Right renal pelvis (tissue), 4 donors: ENCODE results near the gene ENTR1. TPM values are rescaled to one million over a fixed set of nuclear protein-coding genes. Genes with fewer than 3 reads are reported as not detected.

Source experiments
- DNase-seq, 4 donors: peaks; one replicate each; pipeline ENCODE4 v3.0.0-alpha.2; 2013; ENCODE audit warnings: low read depth in 4 of 4, low spot score in 3 of 4, missing footprints in 1 of 4
- polyA plus RNA-seq, 4 donors: library from polyadenylated mRNA; unstranded; fragments of 120-200 nt; gene quantifications; one replicate each; pipeline ENCODE4 v1.2.1, GENCODE V29; 2013; ENCODE audit not compliant: insufficient read length in 4 of 4

The ENTR1 gene, protein sequence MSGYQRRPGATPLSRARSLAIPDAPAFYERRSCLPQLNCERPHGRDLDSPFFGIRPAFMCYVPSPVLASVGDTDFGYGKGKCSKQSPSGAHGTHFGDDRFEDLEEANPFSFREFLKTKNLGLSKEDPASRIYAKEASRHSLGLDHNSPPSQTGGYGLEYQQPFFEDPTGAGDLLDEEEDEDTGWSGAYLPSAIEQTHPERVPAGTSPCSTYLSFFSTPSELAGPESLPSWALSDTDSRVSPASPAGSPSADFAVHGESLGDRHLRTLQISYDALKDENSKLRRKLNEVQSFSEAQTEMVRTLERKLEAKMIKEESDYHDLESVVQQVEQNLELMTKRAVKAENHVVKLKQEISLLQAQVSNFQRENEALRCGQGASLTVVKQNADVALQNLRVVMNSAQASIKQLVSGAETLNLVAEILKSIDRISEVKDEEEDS
- polyA plus RNA-seq: 10 to 100 TPM; 43.2 to 52.0 (median 47.3) TPM

DNA sequence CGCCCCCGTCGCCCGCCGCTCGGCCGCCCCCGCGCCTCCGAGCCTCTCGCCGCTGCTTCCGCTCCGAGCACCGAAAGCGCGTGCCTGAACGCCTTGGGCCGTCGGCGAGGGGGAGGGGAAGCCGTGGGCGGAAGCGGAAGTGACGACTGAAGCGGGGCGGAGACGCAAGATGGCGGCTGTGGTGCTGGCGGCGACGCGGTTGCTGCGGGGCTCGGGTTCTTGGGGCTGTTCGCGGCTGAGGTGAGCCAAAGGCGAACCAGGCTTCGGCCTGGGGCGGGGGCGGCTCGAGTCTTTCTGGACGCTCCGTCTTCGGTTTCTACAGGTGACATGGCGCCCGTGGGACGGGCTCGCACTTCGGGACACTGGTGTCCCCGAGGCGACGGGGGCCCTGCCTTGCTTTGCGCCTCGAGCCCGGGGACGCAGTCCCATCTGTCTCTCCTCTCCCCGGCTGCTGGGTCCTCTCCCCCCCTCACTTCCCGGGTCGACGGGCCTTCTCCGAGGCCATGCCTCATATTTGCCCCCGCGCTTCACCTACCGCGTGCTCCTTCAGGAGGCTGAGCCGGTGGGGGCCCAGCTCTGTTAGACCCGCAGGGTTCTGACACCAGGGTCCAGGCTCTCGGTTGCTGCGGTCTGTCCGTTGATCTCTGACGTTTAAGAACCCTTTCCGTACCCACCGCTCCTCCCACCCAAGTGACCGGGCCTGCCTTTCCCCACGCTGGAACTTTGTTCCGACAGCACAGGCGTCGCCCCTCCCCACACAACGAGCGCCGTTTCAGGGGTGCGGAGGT, at the start of gene ENTR1, which contains the start of gene PMPCA:
Gene ENTR1 (minus strand): TSS at position 115 of the 788 bp plus-strand sequence. CDS start 217 bp downstream, outside the sequence.
Gene PMPCA (plus strand): TSS at position 159 of the 788 bp plus-strand sequence. CDS start 11 bp downstream, at position 170.
- peak; percentile 72 to 82 (median 79) for DNase-seq

DNA sequence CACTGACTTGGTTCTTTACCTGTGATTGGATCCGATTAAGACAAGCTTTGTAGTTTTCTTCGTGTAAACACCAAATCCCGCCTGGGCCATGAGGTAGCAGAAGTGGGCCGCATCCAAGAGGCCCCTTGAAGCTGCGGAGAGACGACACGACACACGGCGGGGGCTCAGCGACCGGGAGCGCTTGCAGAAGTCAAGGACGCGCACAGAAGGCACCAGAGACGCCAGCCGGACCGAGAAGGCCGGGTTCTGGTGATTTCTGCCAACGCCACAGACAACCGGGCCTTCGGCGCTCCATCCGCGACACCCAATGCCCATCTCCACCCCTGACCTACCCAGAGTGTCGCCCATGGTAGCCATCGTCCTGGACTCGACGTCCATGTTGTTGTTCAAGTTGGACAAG, 49.0 kb upstream of the ENTR1 start:
- DNase-seq: no peak

DNA sequence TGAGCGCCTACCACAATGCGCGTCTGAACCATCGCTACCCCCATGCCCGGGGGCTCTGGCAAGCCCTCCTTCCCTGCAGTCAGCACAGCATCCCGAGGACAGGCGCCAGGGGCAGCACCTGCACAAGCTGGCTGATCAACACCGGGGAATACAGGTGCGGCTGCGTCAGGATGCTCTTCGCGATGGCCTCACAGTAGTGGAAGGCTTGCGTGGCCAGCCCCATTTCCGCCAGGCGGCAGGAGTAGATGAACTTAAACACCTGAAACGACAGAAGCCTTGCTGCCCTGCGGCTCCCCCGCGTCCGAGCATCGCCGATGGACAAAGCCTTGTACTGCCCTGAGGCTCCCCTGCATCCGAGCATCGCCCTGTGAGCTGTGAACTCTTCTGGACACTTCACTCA, 46.9 kb upstream of the ENTR1 start:
- DNase-seq: no peak

DNA sequence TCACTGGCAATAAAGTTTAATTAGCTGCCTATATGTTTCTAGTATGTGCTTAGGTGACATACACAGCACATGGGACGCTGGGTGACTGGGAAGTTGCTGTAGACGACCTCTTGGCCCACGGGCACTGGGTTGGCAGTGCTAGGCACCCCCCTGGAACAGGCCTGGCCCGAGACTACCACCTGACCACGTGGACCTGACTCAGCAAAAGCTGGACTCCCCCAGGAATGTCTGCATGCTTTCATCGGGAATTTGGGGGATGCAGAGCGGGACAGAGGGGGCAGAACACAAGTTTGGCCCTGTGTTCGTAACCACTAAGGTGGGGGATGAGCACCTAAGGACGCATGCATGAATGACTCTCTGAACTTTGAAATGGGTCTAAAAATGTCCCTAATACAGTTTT, 45.8 kb upstream of the ENTR1 start:
- no peak for DNase-seq

DNA sequence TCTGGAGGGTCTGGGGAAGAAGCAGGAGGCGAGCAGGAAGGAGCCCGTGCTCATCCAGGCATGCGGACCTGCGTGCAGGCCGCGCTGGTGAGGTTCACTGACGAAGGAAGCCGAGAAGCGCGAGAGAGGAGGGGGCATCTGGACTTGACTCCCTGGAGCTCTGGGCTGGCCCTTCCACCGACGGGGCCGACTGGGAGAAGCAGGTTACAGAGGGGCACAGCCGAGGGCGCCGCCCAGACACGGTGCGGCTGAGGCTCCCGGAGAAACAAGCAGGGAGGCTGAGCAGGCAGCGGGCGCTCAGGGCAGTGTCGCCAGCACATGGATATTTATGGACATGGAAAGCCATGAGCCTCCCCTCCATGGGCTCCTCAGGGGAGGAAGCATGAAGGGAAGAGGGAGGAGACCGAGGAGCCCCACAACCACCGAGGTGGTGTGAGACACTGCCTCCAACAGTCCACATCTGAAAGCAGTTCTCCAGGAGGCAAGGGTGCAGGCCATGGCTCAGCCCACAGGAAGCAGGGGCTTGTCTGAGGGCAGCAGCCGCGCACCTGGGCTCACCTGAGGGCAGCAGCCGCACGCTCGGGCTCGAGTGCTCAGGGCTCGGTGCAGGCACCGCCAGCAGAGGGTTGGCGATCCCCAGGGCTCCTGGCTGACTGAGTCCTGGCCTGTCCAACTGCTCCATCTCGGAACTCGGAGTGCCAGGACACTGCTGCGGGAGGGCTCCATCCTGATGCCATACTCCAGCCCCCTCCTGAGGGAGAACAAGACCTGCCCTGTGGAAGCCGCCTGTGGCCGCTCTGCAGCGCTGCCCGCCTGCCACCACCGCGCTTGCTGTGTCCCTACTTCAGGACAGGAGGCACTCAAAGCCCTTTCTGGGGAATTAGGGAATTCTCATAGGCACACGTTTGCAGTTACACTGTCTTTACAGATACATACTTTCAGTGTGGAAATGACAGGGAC, 44.9 kb upstream of the ENTR1 start:
- no peak for DNase-seq

DNA sequence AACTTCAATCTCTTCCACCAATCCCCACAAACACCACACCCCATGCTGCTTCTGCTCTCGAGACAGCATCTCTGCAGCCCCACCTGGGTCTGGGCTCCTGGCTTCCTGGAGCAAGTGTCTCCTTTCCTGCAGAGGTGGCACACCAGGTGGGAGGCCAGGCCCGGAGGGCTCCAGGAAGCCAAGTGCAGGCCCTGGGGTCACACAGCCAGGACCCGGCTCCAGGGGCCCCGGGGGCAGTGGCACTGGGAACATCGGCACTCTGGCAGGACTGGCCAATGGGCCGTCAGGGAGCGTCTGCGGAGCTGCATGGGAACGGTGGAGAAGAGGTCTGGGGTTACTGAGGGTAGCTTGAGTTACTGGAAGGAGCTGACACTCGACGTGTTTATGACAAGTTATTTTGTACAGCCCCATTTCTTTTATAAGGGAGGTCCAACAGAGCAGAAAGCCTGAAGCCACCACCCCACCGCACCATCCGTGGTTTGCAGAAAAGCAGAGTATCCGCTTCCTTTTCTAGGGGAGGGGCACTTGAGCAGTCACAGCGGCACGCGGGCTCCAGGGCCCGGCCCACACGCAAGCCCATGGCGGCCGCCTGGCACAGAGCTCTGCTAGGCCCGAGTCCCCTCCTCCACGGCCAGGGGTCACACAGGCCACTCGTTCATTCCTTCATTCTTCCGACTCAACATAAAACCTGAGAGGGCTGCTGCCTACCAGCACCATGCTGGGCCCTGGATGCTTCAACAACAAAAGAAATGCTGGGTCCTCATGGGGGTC, 43.8 kb upstream of the ENTR1 start:
- DNase-seq: no peak

DNA sequence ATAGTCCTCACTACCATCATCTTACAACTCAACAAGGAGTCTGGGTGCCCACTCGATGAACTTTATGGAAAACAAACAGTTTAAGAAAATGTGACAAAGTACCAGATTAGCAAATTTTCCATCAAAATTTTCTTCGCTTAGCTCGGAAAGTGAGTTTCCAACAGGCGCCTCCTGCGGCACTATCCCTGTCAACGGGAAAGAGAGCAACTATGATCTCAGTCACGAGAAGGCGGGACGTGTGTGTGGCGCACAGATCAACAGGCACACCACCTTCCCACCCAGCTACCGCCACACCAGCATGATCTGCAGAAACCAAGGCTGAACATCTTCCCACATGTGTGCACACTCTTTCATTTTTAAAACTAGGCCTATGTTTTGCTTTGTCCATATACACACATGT, 42.9 kb upstream of the ENTR1 start:
- no peak for DNase-seq

DNA sequence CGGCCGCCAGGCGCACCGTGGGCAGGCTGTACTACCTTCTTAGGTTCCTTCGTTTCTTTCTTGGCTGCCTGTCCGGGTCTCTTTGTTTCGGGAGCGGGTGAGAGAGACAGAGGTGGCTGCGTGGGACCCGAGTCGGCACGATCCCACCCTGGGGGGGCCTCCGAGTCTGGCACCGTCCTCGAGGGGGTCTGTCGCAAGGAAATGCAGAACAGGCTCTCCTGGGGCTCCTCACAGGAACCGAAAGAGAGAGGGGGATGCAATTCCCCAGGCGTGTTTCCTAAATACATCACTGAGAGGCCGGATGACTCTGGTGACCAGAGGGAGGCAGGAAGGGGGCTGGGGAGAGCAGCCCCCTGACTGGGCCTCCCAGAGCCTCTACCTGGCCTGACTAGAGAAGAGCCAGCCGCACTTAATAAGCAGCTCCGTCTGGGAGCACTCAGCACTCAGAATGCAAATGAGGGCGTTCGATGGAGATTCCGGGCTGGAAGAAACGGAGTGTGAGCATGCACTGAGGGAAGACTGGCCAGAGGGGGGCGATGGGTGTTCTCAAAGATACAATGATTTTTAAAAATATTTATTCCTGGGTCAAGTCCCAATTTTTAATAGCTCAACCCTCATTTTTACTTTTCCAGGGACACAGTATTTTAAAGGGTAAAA, 40.9 kb upstream of the ENTR1 start:
- DNase-seq: no peak

DNA sequence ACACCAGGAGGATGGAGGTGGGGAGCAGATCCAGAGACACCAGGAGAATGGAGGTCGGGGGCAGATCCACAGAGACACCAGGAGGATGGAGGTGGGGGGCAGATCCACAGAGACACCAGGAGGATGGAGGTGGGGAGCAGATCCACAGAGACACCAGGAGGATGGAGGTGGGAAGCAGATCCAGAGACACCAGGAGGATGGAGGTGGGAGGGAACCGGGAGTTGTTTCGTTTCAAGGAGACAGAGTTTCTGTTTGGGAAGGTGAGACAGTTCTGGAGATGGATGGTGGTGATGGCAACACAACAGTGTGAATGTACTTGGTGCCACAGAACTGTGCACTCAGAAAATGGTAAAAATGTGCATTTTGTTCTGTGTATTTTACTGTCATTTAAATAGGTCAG, 38.2 kb upstream of the ENTR1 start:
- DNase-seq: no peak

DNA sequence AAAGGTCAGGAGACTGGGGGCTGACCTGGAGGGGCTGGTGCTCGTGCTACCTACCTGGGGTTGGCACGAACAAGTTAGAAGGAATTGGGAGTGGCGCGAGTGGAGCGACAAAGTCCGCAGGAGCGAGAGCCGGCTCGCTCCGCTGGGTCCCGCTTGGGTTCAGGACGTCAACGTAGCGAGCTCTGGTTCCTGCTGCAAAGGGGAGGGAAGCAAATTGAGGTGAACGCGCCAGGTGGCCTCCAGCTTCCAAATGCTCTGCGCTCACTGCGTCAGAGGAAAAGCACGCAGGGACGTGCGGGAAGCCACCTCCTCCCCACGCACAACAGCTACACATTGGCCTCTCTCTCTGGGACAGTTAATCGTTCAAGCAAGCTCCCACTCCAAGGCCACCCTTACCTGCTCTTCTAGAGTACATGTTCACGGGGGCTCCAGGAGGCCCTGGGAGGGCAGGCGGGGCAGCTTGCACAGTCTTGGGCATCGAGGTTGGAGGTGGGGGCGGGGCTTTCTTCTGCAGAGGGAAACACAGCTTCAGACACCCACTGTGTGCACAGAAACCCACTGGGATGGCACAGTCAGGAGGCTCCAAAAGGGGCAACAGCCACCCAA, 36.9 kb upstream of the ENTR1 start:
- no peak for DNase-seq

DNA sequence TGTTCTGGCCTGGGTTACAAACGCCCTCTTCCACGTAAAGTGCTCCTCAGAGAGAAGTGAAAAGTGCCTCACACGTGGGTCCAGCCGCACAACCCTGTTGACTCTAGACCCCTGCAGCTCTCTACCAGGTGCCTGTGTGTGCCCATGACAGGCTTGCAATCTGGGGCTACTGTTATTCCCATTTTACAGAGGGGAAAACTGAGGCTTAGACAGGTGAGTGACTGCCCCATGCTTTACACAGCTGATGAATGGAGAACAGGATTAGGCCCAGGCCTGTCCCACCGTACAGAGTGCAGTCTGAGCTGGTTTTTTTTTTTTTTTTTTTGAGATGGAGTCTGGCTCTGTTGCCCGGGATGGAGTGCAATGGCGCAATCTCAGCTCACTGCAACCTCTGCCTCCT, 35.4 kb upstream of the ENTR1 start:
- DNase-seq: no peak

DNA sequence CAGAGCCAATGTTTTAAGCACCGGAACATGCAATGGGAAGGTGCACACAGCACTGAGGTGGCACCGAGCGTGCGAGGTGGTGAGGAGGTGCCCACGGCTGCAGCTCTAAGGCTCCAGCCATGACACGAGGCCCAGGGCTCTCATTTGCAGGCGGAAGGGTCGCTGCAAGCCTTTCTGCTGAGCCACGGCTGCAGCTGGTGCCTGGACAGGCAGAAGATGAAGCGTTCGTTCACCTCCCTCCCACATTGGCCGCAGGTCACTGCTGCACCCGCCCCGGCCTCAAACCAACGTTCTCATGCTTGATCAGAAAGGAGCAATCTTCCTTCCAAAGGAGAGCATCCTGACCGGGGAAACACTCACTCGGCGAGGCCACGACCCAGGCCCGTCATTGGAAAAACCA, 33.7 kb upstream of the ENTR1 start:
- DNase-seq: no peak

DNA sequence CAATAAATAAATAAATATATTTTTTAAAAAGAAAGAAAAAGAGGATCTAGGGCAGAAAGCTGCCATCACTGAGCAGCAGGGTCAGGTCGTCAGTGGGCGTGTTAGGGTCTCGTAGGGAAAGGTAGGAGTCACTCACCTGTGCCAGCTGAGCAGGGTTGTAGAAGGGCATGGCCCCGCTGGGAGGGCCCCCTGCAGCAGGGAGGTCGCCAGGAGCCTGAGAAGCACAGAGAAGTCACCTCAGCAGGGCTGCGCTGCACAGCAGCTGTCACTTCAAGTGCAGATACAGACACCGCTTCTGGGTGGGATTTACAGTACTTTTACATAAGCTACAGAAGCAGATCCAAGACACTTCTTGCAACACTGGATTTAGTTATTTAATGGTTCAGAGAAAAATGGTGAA, 33.3 kb upstream of the ENTR1 start:
- DNase-seq: no peak

DNA sequence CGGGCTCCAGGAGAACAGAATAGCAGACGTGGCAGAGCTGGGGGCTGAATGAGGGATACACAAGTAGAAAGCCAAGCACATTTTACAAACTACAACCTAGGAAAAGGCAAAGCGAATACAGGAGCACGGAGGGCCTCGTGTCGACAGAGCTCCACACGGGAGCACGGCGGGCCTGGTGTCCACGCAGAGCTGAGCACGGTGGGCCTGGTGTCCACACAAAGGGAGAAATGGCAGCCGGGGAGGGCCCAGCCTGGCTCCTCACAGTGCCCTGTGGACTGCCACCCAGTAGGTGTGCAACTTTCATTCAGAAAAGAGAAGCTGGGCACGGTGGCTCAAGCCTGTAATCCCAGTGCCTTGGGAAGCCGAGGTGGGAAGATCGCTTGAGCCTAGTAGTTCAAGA, 32.7 kb upstream of the ENTR1 start:
- DNase-seq: no peak

DNA sequence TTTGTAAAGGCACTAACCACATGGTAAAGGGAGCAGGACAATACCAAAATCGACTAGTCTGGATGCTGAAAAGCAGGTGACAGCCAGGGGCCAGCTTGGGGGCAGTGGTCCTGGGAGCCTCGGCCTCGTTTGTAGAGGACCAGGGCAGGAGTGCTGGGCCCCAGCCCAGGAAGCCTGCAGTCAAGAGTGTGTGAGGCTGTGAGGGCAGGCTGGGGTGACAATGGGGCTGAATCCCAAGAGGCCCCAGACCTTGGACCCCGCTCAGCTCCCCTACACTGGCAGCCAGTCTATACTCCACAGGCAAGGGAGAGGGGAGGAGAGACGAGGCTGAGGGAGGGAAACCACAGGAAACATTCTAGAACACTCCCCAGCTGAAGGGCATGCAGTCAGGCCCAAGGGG, 31.9 kb upstream of the ENTR1 start:
- DNase-seq: no peak

DNA sequence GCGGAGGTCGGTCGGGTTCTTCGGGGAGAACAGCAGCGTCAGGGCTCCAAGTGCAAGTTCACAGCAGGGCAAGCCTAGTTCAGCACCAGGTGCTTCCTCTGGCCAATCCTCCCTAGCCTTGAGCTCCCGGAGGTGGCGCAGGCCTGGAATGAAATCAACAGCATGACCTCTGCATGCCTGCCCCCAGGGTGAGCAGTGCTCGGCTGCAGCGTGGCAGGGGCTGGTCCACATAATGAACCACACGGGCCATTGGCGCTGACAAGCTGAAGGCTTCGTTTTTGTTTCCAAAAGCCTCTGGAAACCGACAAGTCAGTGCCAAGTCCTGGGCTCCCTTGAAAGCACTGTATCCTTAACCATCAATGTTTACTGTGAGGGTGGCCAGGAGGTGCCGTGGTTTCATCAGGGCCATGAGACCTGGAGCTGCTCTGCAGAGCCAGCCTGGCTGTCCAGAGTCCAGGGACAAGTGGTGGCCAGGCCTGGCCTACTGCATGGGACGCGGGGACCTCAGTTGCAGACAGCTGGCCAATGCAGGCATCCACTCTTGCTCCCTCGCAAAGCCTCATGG, 31.3 kb upstream of the ENTR1 start:
- DNase-seq: no peak

DNA sequence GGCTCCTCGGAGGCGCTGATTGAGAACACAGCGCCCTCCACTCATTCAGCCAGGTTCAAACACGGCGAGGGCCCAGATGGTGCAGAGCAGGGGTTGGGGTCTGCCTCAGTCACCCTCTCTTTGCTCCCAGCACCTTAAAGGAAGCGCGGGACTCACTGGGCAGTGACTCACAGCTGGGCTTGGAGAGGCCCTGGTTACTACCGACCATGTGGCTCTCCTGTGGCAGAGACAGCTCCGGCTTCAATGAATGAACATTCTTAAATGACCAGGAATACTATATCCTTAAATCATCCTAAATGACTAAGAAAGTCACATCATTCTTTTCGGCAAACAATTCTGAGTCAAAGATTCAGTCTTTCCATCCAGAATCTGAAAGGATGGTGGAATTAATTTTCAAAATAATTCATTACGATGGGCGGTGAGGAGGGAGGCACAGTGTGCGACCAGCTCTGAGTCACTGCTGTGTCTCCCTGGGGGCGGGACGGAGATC, 30.8 kb upstream of the ENTR1 start:
- no peak for DNase-seq
